ENCODE data around the gene TULP4.
"Not testable (repeated sequence)": the region's sequence is repeated elsewhere in the genome, so short reads cannot be mapped to it uniquely, and the experiment has no call there.

TULP4 gene

DNA sequence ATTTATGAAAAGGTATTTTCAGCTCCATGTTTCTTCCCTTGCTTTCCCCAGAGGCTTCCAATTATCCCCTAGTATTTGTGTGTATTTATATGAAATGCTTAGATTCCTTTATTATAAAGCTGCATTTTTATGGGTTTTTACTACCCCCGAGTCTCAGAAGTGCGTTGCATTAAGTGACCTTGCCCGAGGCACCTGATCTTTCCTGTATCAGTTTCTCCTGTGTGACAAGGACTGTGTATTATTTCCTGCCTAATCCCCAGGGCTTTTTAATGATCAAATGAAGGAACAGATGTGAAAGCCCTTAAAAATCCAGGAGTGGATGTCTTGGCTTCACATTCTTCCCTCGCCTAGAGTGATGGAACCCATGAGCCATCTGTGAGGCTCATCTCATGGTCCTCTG, 118.8 kb downstream of the TULP4 start:
- no peak for DNase-seq

DNA sequence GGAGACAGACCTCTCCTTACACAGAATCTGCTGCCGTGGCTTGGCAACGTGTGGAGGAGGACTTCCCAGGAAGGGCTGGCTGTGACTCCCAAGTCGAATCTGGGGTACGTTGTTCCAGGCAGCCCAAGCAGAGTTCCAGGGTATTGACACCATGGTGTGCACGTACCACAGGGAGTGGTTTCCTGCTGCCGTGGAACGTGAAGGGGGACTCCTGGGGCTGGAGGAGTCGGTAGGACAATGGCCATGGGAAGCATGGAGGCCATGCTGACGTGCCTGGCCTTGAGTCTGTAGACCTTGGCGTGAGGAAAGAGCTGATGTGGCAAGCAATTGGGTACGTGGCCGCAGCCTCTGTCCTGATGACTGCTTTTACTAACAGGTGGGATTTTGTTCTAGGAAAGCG, 119.3 kb downstream of the TULP4 start:
- no peak for DNase-seq

DNA sequence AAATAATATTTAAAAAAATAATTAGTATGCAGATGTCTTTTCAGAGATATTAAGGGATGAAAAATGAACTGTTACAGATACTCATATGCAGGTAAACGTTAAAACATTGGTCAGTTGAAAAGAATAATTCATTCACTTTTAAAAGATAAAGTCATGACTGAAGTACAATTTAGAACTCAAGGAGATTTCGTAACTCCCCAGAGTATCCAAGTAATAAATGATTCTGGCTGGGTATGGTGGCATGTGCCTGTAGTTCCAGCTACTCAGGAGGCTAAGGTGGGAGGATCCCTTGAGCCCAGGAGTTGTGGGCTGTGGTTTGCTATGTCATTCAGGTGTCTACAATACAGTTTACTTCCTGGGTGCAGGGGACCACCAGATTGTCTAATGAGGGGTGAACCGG, 125.3 kb downstream of the TULP4 start:
- DNase-seq, result no peak

DNA sequence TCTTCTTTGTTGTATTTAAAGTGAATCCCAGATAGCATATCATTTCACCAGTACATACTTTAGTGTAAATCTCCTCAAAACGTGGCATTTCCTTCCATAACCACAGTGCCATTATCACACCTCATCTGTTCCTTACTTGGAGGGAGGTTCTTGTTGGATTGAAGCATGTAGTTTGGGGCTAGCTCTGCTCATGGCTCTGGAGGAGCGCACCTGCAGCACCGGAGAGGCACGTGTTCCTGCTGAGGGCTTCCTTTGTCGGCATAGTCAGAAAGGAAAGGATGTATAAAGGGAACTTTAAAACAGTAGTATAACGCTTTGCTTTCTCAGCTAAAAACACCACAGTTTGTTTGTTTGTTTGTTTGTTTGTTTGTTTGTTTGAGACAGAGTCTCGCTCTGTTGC, 126.0 kb downstream of the TULP4 start:
- no peak for DNase-seq

DNA sequence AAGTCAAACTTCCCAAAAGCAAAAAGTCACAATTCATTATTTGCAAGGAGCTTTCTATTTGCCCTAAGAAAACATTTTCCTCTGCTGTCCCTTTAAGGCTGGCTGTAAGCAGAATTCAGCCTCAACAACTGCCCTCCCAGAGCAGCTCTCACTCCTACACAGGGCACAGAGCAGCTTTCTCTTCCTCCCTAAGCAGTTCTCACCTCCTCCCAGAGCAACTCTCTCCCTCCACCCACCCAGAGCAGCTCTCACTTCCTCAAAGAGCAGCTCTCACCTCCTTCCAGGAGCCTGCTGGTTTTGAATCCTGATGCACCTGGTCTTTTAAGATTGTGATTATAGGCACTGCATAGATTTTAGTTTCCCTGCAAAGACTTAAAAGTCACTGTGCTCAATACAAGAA, 127.0 kb downstream of the TULP4 start:
- DNase-seq, result no peak

DNA sequence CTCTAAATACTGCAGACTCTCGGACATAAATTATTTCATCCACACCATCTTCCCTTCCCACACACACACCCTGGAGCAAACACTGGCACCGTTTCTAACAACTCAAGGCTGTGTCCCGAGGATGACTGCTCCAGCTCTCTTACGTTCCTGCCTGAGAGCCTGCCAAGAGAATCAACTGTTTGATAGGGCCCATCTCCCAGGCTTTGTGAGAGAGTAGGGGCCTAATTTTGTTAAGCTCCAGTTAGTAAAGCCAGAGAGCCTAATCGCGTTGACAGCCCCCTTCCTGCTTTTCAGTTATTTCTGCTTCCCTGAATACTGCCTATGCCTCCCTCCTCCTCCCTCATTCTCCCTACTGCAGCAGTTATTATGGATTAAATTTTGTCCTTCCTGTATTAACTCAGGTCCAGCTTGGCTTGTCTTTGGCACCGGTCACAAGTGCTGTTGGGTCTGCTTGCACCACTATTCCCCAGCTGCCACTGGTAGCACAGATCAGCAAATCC, 129.5 kb downstream of the TULP4 start:
- DNase-seq, result no peak

DNA sequence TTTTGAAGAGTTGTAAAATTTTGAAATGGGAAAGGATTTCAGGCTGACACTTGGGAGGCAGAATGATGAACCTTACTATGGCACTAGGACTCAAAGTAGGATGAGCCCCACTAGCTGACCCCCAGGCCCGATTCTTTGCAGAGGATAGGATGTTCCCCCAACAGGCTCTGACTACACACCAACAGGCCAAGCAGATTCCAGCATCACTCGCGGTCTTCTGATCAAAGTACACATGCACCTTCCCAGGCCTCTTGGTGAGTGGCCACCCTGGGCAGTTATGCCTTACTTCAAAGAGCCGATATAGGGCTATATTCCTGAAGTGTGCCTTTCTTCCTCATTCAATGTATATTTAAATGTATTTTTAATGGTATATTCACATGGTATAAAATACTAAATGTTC, 130.0 kb downstream of the TULP4 start:
- DNase-seq, result no peak

DNA sequence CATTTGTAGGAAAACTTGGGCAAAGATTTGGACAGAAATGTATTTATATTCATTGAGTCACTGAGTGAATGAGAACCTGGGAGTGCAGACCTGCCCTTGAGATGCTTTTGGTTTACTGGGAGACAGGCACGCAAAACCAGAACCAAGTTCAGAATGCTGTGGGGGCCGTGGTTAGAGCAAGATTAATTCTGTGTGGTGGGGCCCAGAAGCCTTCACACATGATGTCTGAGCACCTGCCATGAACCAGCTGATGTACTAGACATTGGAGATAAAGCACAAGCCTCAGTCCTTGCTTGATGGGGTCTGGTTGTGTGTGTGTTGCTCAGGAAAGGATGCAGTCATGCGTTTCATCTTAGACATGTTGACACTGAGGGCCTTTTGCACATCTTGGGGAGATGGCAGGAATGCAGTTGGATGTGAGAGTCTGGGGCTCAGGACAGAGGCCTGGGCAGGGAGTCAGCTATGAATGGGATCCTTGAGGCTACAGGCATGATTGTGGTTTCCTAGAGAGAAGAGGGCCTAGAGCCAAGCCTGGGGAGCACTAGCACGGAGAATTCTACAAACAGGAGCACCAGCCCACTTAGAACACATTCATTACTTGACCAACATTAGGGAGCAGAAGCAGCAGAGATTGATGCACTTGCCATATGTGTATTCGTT, 133.3 kb downstream of the TULP4 start:
- no peak for DNase-seq

DNA sequence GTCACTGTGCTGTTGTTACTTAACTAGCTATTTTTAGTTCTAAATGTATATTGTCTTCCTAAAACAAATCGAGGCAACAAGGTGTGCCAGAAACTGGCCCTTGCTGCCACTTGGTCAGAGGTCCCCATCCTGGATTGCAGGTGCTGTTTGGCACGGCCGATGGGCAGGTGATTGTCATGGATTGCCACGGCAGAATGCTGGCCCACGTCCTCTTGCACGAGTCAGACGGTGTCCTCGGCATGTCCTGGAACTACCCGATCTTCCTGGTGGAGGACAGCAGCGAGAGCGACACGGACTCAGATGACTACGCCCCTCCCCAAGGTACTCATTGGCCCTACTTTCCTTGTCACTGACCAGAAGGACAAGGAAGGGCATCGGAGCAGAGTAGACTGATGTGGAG, 136.6 kb downstream of the TULP4 start:
- no peak for DNase-seq

DNA sequence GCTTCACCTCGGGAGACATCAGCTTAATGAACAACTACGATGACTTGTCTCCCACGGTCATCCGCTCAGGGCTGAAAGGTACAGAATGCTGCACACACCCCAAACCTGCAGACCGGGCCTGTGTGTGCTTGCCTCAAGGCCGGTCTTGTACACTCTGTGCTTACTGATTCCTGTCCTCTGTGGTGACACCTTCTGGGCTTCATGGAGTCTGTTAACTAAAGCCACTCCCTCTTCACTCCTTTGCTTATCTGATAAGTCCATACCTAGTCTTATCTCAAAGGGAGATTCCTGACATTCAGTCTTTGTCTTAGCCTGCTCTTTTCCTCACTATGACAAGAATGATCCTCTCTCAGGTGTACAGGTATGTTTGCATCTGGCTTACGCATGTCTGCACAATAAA, 139.9 kb downstream of the TULP4 start:
- no peak for DNase-seq

DNA sequence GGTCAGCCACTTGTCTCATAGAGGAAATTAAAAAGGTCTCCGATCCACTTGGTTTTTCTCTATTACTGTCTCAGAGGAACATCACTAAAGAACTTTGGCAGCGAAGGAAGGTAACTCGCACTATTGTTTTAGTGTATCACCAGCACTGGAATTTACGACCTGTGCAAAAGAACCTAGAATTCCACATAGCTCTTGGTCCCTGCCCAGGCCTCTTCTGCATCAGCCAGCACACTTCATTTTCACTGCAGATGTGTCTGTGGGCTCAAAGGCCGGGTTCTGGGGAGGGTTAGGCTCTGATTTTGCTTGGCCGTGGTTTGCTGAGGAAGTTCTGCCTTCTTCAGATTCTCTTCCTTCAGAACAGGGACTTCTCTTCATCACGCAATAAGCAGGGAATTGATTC, 144.9 kb downstream of the TULP4 start:
- no peak for DNase-seq

DNA sequence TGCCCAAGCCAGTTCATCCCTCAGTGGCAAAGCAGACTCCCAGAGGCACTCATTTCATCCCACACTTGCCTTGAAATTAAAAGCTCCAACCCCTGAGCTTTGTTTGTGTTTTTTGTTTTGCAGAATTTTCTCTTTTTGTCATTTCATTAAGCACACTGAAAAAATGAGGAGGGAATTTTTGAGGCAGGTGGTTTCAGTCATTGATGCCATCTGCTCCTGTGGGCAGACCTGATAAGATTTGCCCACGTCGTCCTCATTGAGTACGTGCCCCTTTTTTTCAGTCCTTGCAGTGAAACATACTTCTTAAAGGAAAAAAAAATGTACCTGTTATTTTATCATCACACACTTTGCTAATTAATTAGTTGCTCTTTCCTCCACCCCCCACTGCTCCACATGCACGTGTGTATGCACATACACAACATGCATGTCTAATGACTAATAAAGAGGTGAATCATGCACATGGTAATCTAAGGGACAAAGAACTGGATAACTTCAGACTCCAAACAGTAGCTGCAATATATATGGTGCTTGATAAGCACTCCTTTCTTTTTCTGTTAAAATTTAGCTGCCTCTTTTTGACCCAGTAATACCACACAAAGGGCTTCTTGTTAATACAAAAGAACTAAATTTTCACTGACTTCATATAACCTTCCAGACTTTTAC, 145.5 kb downstream of the TULP4 start:
- DNase-seq, result no peak

DNA sequence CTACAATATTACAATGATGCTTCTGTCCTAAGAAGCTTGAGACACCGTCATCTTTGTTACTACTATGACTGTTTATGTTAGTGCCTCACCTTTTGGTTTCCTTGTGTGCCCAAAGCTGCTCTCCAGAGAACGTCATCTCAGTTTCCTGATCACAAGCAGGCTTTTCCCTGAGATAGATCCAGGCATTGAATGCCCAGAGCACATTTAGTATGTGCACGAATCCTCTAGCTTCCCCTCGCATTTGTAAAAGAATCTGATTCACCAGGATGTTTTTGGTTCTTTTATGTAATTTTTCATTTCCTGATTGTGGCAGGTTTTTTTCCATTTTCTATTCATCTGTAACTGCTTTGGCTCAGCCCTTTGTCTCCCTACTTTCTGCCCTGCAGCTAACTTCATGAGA, 147.5 kb downstream of the TULP4 start:
- DNase-seq, result no peak

DNA sequence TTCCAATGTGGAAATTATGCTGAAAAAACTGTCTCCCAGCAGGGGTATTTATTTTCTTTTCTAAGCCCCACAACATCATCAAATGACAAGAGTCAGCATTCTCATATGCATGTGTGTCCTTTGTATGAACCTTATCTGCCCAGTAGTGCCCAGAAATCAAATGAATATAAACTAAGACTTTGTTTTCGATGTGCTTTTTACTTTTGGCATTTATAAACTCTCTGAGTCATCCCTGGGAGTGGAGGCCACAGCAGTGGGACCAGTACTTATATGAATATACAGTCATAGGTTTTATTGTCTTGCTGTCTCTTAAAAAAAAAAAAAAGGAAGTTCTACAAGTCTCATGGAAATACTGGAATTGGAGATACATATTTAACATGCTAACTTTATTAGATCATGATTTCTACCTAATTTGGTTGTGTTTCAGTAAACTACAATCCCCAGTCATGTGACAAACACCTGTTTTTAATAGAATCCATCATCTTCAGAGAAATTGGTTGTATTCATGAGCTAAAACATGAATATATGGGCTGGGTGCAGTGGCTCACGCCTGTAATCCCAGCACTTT, 148.4 kb downstream of the TULP4 start:
- no peak for DNase-seq

DNA sequence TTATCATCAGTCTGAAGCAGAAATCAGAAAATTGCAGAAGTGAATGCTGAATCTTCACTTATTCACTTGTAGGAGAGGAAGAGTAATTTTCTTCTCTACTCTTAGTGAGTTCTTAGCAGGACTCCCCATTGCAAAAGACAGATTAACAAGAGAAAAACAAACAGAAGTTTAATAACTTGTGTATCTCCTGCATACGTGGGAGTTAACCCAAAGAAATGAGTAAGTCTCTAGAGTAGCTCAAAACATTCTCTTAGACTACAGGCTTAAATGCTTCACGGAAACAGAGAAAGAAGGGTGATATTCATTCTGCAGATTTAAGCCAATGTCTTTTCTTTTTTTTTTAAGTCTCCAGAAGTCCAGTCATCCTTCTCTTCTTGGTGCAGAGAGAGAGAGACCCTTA, 149.7 kb downstream of the TULP4 start:
- no peak for DNase-seq

DNA sequence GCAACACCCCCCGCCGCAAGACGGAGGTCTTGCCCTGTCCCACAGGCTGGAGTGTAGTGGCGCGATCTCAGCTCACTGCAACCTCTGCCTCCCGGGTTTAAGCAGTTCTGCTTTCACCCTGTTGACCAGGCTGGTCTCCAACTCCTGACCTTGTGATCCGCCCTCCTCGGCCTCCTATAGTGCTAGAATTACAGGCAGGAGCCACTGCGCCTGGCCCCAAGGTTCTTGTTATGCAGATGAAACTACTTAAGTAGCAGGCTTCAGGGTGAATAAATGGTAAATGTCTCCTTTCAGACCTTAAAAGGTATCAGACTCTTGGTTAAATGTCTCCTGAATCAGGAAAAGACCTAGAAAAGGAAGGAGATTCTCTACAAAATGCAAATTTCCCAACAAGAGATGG, 152.2 kb downstream of the TULP4 start:
- DNase-seq, result no peak

DNA sequence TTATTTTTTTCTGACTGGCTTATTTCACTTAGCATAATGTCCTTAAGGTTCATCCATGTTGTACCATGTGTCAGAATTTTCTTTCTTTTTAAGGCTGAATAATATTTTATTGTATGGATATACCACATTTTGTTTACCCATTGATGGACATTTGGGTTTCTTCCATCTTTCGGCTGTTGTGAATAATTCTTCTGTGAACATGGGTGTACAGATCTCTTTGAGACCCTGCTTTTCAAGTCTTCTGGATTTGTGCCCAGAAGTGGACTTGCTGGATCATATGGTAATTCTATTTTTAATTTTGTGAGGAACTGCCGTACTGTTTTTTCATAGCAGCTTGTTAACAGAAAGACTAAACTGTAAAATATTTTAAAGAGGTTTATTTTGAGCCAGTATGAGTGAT, 153.0 kb downstream of the TULP4 start:
- no peak for DNase-seq

DNA sequence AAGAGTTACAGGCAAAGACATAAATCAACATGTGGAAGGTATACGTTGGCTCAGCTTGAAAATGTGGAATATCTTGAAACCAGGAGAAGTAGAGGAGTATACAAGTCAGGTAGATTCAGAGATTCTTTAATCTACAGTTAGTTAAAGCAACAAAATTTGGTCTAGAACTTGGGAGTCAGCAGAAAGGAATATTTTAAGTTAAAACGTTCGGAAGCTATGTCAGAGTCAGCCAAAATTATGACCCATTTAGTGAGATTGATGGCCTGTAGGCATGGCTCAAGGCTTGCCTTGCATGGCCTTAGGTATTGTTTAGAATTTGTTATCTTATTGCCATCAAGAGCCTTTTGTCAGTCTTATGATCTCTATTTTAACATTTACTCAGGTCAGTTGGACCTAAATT, 153.5 kb downstream of the TULP4 start:
- DNase-seq, result no peak

DNA sequence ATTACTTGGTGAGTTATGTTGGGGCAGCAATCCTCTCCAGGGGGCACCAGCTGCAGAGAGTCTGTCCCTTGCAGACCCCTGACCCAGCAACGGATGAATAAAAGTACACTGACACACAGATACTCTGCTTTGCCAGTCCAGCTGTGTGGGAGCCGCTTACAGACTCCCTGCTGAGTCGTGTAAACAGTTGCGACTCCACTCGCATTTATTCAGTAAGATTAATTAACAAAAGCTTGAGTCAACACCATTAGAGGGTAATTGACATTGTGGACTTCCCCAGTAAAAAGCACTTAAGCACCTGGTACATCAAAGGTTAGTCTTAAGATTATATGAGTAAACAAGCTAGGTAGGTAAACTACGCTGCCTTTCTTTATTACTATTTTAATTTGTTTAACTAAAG, 155.7 kb downstream of the TULP4 start:
- no peak for DNase-seq

DNA sequence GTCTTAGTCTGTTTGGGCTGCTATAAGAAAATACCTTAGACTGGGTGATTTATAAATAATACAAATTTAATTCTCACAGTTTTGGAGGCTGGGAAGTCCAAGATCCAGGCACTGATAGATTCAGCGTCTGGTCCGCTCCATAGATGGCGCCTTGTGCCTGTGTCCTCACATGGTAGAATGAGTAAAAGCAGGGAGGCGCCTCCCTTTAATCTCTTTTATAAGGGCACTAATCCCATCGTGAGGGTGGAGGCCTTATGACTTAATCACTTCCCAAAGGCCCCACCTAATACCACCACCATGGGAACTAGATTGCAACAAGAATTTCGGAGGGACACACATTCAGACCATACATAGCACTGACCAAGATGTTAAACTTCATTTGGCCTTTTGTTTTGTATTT, 156.4 kb downstream of the TULP4 start:
- DNase-seq, result no peak

DNA sequence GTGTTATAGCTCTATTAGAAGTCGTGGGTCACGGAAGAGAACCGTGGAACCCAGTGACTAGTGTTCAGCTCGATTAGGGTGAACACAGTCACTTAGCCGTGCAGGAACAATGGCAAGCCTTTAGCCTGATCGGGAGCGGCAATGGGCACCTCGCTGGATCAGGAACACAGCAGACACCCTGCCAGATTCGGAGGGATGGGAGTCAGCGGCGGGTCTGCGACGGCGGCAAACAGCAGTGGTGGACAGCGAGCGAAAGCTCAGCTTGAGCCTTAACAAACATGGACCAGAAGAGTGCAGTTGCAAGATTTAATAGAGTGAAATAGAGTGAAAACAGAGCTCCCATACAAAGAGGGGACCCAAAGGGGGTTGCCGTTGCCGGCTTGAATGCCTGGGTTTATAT, 157.8 kb downstream of the TULP4 start:
- DNase-seq, result not testable (repeated sequence)

DNA sequence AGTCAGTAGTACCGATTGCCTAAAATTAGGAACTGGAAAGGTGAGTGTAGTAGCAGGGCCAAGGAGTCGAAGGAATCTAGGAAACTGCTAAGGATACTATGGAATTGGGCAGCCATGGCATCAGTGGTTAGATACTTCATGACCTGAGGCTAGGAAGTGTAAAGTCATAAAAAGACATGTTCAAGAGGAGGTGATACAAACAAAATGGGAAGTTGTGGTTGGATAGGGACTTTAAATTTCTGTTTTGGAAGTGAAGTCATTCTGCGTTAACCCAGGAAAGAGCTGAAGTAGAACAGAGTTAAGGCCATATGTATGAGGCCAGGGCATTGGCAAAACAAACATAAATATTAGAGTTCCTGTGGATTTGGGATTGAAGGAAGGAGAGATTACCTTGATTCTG, 159.1 kb downstream of the TULP4 start:
- no peak for DNase-seq

DNA sequence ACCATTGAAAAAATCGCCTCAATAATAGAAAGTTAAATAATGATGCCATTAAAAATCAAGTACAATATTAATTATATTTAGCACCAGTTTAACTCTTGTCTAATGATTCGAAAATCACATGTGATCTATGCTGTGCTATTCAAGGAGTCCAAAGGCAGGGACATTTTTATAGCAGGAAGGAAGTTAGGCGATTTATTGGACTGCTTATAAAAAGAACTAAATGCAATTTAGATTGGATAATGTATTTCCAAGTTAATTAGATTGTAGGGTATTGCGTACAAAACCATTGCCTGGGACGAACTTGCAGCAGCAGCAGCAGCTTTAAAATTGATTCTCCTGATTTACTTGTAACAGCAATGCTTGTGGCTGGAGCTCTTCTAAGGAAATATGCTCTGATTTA, 160.2 kb downstream of the TULP4 start:
- DNase-seq, result no peak

DNA sequence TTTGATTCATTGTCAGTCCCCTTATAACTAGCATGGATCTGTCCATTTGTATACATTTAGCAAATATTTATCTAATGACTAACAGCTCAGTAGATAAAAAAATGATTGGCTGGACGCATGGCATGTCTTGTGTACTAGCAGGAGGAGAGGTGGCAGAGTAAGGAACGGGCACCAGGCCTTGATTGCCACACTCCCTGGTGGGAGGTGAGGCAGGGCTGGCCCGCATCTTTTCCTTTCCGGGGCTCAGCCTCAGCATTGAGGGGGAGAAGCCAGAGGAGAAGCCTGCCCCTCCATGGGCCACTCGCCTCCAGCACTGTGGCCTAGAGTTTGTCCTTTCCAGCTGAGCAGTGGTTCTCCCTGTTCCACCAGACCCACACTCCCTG, 162.7 kb downstream of the TULP4 start:
- no peak for DNase-seq
